ENCODE data around the gene RARB.

RARB gene

GRCh38 chr3:25581823-25582222 is 153.8 kb downstream of the RARB start (continued):
- no peak for TF ChIP-seq TCF4 (CRISPR knock-in tag; IDR thresholded peaks at IDR 0.05; ENCODE audit: borderline replicate concordance)
- no peak for TF ChIP-seq ARNTL (CRISPR knock-in tag; IDR thresholded peaks at IDR 0.05; ENCODE audit: borderline replicate concordance, low read depth)
- no peak for TF ChIP-seq TSHZ2 (CRISPR knock-in tag; IDR thresholded peaks at IDR 0.05)
- TF ChIP-seq, protein P1, sequence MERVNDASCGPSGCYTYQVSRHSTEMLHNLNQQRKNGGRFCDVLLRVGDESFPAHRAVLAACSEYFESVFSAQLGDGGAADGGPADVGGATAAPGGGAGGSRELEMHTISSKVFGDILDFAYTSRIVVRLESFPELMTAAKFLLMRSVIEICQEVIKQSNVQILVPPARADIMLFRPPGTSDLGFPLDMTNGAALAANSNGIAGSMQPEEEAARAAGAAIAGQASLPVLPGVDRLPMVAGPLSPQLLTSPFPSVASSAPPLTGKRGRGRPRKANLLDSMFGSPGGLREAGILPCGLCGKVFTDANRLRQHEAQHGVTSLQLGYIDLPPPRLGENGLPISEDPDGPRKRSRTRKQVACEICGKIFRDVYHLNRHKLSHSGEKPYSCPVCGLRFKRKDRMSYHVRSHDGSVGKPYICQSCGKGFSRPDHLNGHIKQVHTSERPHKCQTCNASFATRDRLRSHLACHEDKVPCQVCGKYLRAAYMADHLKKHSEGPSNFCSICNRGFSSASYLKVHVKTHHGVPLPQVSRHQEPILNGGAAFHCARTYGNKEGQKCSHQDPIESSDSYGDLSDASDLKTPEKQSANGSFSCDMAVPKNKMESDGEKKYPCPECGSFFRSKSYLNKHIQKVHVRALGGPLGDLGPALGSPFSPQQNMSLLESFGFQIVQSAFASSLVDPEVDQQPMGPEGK (CRISPR knock-in tag; IDR thresholded peaks at IDR 0.05; ENCODE audit: borderline replicate concordance), result no peak
- TF ChIP-seq TOX (CRISPR knock-in tag; IDR thresholded peaks at IDR 0.05; ENCODE audit: borderline replicate concordance), result no peak

GRCh38 chr3:25582242-25582641 is 154.2 kb downstream of the RARB start:
- TF ChIP-seq RARB (CRISPR knock-in tag; IDR thresholded peaks at IDR 0.05), result no peak
- TF ChIP-seq TSHZ2 (CRISPR knock-in tag; IDR thresholded peaks at IDR 0.05), result no peak
- no peak for TF ChIP-seq GLIS3 (CRISPR knock-in tag; IDR thresholded peaks at IDR 0.05)
- TF ChIP-seq ZFP3 (CRISPR knock-in tag; IDR thresholded peaks at IDR 0.05), result no peak
- no peak for TF ChIP-seq ESRRG (CRISPR knock-in tag; IDR thresholded peaks at IDR 0.05)
- TF ChIP-seq, protein P2, sequence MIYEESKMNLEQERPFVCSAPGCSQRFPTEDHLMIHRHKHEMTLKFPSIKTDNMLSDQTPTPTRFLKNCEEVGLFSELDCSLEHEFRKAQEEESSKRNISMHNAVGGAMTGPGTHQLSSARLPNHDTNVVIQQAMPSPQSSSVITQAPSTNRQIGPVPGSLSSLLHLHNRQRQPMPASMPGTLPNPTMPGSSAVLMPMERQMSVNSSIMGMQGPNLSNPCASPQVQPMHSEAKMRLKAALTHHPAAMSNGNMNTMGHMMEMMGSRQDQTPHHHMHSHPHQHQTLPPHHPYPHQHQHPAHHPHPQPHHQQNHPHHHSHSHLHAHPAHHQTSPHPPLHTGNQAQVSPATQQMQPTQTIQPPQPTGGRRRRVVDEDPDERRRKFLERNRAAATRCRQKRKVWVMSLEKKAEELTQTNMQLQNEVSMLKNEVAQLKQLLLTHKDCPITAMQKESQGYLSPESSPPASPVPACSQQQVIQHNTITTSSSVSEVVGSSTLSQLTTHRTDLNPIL (CRISPR knock-in tag; IDR thresholded peaks at IDR 0.05; ENCODE audit: low read depth), result no peak
- TF ChIP-seq ZNF565 (CRISPR knock-in tag; conservative IDR thresholded peaks at IDR 0.05; ENCODE audit: low read depth), result no peak
- TF ChIP-seq SNAI2 (CRISPR knock-in tag; IDR thresholded peaks at IDR 0.05), result no peak
- TF ChIP-seq BACH2 (CRISPR knock-in tag; IDR thresholded peaks at IDR 0.05; ENCODE audit: borderline replicate concordance), result no peak
- peak; percentile 93 for ATAC-seq

- ATAC-seq, result no peak
- no peak for TF ChIP-seq POU6F1 (CRISPR knock-in tag; IDR thresholded peaks at IDR 0.05; ENCODE audit: borderline replicate concordance, low read depth)
- TF ChIP-seq TCF4 (CRISPR knock-in tag; IDR thresholded peaks at IDR 0.05; ENCODE audit: borderline replicate concordance), result no peak
- TF ChIP-seq, protein P2 (CRISPR knock-in tag; IDR thresholded peaks at IDR 0.05; ENCODE audit: low read depth), result no peak
- TF ChIP-seq CSDC2 (CRISPR knock-in tag; IDR thresholded peaks at IDR 0.05), result no peak
- no peak for TF ChIP-seq RARB (CRISPR knock-in tag; IDR thresholded peaks at IDR 0.05)
- TF ChIP-seq ESRRG (CRISPR knock-in tag; IDR thresholded peaks at IDR 0.05), result no peak
- TF ChIP-seq PPARA (CRISPR knock-in tag; IDR thresholded peaks at IDR 0.05; ENCODE audit: borderline replicate concordance), result no peak
- no peak for TF ChIP-seq SNAI2 (CRISPR knock-in tag; IDR thresholded peaks at IDR 0.05)
- TF ChIP-seq, protein P3, sequence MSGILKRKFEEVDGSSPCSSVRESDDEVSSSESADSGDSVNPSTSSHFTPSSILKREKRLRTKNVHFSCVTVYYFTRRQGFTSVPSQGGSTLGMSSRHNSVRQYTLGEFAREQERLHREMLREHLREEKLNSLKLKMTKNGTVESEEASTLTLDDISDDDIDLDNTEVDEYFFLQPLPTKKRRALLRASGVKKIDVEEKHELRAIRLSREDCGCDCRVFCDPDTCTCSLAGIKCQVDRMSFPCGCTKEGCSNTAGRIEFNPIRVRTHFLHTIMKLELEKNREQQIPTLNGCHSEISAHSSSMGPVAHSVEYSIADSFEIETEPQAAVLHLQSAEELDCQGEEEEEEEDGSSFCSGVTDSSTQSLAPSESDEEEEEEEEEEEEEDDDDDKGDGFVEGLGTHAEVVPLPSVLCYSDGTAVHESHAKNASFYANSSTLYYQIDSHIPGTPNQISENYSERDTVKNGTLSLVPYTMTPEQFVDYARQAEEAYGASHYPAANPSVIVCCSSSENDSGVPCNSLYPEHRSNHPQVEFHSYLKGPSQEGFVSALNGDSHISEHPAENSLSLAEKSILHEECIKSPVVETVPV (CRISPR knock-in tag; IDR thresholded peaks at IDR 0.05), result no peak
- TF ChIP-seq BACH2 (CRISPR knock-in tag; IDR thresholded peaks at IDR 0.05; ENCODE audit: borderline replicate concordance), result no peak
- no peak for TF ChIP-seq ARNTL (CRISPR knock-in tag; IDR thresholded peaks at IDR 0.05; ENCODE audit: borderline replicate concordance, low read depth)
- TF ChIP-seq TOX (CRISPR knock-in tag; IDR thresholded peaks at IDR 0.05; ENCODE audit: borderline replicate concordance), result no peak
- TF ChIP-seq TSHZ2 (CRISPR knock-in tag; IDR thresholded peaks at IDR 0.05), result no peak
- TF ChIP-seq ZNF565 (CRISPR knock-in tag; conservative IDR thresholded peaks at IDR 0.05; ENCODE audit: low read depth), result no peak
- TF ChIP-seq ZNF70 (CRISPR knock-in tag; IDR thresholded peaks at IDR 0.05), result no peak
- no peak for TF ChIP-seq ZFP3 (CRISPR knock-in tag; IDR thresholded peaks at IDR 0.05)
- TF ChIP-seq ZC3H10 (CRISPR knock-in tag; IDR thresholded peaks at IDR 0.05), result no peak
- no peak for TF ChIP-seq ZFP30 (CRISPR knock-in tag; IDR thresholded peaks at IDR 0.05)
Measured at GRCh38 chr3:25583343-25583742, 155.3 kb downstream of the RARB start.

All from SK-N-SH treated with all-trans-retinoic acid at 6 μM for 48 hours (cell line).